Activated naive CD4-positive, alpha-beta T cell treated with anti-CD3 and anti-CD28 coated beads for 36 hours (primary cell): ENCODE measurements around the gene CROCC2. TPM values are rescaled to one million over a fixed set of nuclear protein-coding genes. Genes with fewer than 3 reads are reported as not detected.

ENCODE experiments used
- CTCF ChIA-PET: fragments of 350-600 bp; sonication (Branson Sonifier 250); formaldehyde crosslinking; loops from one replicate; lab custom pipeline; 2021; ENCODE audit warnings: antibody characterized with exemption; lab: Charles Lee
- DNase-seq: peaks from one replicate; pipeline ENCODE4 v3.0.0-alpha.2; 2020
- H3K27ac Mint-ChIP-seq: one replicate; pipeline ENCODE4 v1.8.0; 2021; ENCODE audit warnings: mild to moderate bottlenecking, mixed read lengths
- H3K27me3 Mint-ChIP-seq: one replicate; pipeline ENCODE4 v1.8.0; 2021; ENCODE audit warnings: low read depth, mixed read lengths
- H3K36me3 Mint-ChIP-seq: one replicate; pipeline ENCODE4 v1.8.0; 2021; ENCODE audit warnings: low read depth, mixed read lengths
- H3K4me1 Mint-ChIP-seq: one replicate; pipeline ENCODE4 v1.8.0; 2021; ENCODE audit warnings: low read depth, mixed read lengths
- H3K4me3 Mint-ChIP-seq: one replicate; pipeline ENCODE4 v1.8.0; 2021; ENCODE audit warnings: mild to moderate bottlenecking, moderate library complexity, mixed read lengths
- H3K9me3 Mint-ChIP-seq: one replicate; pipeline ENCODE4 v1.8.0; 2021; ENCODE audit warnings: mixed read lengths
- intact Hi-C: fragments of 100-400 bp; cut with micrococcal nuclease; formaldehyde crosslinking; loops from one replicate; pipeline ENCODE4 v1.15.1; 2023
- total RNA-seq, 2 experiments: library from RNA; stranded (reverse); gene quantifications; one replicate each; pipeline ENCODE4 v1.2.3, GENCODE V29; 2021

The CROCC2 gene
- total RNA-seq, 2 experiments from 2014 or later = not detected

DNA sequence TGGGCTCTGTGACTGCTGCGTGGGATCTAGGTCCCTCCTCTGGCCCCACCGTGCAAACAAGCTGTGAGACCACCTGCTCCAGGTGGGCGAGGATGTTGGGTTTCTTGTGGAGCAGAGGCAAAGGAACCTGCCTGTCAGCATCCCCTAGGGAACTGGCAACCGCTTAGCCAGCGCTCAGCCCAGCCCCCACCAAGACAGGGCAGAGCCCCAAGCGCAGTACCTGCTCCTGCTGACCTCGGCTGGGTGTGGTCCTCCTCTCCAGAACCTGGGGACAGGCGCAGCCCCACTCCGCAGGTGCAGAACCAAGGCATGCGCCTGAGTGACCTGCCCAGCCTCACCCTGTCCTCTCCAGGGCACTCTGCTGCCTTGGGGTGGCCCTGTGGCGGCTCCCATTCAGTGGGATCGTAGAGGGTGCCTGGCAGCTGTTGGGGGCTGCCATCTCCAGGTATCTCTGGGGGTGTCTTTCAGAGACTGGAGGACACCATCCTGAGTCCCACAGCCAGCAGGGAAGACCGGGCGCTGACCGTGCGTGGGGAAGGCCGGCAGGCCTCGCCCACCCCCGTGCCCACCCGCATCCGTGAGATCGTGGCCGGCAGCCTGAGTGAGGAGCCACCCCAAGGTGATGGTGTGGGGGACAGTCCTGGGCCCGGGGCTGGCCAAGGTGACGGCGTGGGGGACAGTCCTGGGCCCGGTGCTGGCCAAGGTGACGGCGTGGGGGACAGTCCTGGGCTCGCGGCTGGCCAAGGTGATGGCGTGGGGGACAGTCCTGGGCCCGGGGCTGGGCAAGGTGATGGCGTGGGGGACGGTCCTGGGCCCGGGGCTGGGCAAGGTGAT lies 12.3 kb downstream of the CROCC2 start:
- CTCF ChIA-PET = interaction anchor here (0.6 kb wide), 1 partner anchor 637 kb away, joined by 4 read pairs; no protein-coding TSS in a partner anchor
- peak; percentile 2 for DNase-seq
- intact Hi-C loops = loop anchor here (10.0 kb wide), 2 partner anchors 66 to 156 kb away; no protein-coding TSS in a partner anchor
- H3K4me3 Mint-ChIP-seq = no peak overlapping the region
- no peaks in the 10 kb centered on the region for H3K36me3 Mint-ChIP-seq
- no peak overlapping the region for H3K27ac Mint-ChIP-seq
- H3K4me1 Mint-ChIP-seq = no peaks in the 10 kb centered on the region
- H3K9me3 Mint-ChIP-seq = no peaks in the 10 kb centered on the region
- peaks cover 5% of the 10 kb centered on the region for H3K27me3 Mint-ChIP-seq

DNA sequence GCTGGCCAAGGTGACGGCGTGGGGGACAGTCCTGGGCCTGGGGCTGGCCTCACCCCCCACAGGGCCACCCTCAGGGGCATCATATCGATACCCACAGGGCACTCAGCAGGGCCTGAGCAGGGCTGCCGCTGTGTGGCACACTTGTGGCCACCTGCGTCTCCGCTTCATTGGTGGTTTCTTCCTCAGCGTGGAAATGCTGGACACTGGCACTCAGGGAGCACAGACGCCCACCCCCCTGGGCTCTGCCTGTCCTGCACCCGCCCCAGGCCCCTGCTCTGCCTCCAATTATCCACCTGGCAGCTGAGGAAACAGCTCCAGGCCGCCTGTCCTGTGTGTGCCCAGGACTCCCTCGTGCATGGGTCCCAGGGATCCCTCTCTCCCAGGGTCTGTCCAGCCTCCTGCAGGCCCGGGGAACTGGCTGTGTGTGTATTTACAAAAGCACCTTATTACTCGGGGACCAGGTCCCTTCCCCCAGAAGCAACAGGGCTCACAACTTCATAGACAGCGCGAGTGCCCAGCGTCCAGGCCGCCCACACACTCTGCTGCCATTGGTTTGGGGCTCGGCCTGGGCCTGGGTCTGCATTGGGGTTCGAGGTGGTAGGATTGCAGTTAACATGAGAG lies 13.1 kb downstream of the CROCC2 start:
- intact Hi-C loops = loop anchor here (10.0 kb wide), 2 partner anchors 66 to 156 kb away; no protein-coding TSS in a partner anchor
- Mint-ChIP-seq H3K9me3 (no peaks in the 10 kb centered on the region), H3K27ac (no peak overlapping the region), H3K36me3 (no peaks in the 10 kb centered on the region), H3K27me3 (peaks cover 5% of the 10 kb centered on the region), H3K4me1 (no peaks in the 10 kb centered on the region), H3K4me3 (no peak overlapping the region)
- DNase-seq = peak; percentile 2
- CTCF ChIA-PET = no interaction called here

DNA sequence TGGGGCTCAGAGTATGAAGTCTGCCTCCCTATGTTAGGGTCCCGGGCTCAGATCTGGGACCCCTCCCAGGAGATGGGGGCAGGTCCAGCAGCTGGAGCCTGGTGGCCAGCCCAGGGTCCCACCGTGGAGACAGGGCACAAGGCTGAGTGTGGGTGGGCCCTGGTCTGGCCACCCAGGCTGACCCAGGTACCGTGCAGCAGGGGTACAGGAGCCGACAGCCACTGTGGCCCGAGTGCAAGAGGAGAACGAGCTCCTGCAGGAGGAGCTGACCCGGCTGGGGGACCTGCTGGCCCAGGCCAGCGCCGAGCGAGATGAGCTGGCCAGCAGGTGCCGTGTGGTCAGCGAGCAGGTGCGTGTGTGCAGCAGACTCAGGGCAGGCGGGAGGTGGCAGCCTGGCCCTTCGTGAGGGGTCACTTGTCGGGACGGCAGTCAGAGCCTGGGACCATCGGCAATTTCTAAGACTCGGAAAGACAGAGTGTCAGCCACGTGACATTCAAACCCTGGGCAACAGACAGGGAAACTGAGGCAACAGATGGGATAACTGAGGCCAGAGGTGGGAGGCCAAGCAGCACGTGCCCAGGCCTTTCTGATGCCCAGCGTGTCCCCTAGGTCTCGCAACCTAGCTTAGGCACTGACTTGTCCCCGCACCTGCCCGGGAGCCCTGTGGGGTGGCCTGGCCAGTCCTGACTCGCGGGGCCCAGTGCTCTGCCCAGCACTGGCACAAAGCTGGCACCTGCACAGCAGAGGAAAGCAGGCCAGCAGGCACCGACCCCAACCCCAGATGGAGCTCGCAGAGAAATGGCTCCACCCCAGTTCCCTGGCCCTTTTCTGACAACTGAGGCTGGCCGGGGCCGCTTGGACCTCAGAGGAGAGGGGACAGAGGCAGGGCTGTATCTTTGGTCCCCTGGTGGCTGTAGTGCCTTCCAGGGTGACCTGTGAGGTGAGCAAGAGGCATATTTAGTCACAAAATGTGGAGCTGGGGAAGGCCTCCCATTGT lies 13.9 kb downstream of the CROCC2 start:
- H3K9me3 Mint-ChIP-seq = no peaks in the 10 kb centered on the region
- no peaks in the 10 kb centered on the region for H3K4me1 Mint-ChIP-seq
- no peak overlapping the region for H3K4me3 Mint-ChIP-seq
- CTCF ChIA-PET = no interaction called here
- no peaks in the 10 kb centered on the region for H3K36me3 Mint-ChIP-seq
- H3K27me3 Mint-ChIP-seq = peaks cover 5% of the 10 kb centered on the region
- intact Hi-C loops = loop anchor here (10.0 kb wide), 2 partner anchors 65 to 155 kb away; no protein-coding TSS in a partner anchor
- DNase-seq = peak; percentile 4
- no peak overlapping the region for H3K27ac Mint-ChIP-seq

DNA sequence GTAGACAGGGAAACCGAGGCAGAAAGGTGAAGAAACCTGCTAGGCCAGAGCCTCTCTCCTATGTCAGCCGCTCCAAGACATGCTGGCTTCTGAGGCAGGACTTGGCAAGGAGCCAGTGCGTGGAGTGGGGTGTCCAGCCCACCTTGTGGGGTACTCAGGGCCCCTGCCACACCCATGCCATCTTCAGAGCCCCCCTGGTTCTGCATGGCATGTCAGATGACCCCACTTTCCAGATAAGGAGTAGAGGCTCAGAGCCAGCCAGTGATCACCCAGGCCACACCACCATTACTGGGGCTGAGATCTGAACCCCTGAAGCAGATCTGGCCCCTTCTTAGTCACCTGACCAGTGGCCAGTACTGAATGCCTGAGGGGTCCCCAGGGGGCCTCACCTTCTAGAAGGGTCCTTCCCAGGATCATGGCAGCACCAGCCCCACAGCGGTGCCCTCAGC lies 14.7 kb downstream of the CROCC2 start:
- CTCF ChIA-PET = no interaction called here
- H3K4me3 Mint-ChIP-seq = no peak overlapping the region
- H3K27ac Mint-ChIP-seq = no peak overlapping the region
- H3K27me3 Mint-ChIP-seq = no peaks in the 10 kb centered on the region
- peak; percentile 3 for DNase-seq
- H3K4me1 Mint-ChIP-seq = no peaks in the 10 kb centered on the region
- no peaks in the 10 kb centered on the region for H3K9me3 Mint-ChIP-seq
- H3K36me3 Mint-ChIP-seq = no peaks in the 10 kb centered on the region
- intact Hi-C loops = no loop called here

DNA sequence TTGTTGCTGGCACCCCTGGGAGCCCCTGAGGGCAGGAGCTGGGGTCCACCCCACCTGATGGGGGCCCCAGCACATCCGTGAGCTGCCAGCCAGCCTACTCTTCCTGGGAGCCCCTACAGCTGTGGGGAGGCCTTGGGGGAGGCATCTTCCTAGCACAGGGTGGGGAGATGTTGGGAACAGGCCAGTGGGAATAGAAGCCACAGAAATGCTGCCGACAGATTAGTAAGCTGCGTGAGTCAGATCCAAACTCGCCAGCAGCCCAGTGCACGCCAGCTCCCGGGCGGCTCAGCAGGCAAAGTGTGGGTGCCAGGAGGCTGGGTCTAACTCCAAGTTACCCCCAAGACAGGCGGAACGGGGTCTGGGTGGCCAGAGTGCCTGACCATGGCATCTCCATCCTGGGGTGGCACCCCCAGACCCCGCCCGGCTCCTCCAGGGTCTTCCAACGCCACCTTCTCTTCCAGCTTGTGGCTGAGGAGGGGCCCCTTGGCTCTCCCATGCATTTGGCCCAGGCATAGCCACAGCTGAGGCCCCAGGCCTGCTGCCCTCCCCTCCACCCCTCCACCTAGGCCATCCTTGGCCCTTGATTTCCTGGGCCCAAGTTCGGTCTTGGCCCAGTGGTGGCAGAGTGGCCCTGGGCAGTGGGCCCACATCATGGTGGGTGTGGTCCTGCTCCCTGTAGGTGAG lies 15.3 kb downstream of the CROCC2 start:
- CTCF ChIA-PET = no interaction called here
- H3K9me3 Mint-ChIP-seq = no peaks in the 10 kb centered on the region
- peak; percentile 2 for DNase-seq
- H3K4me3 Mint-ChIP-seq = no peak overlapping the region
- no peaks in the 10 kb centered on the region for H3K27me3 Mint-ChIP-seq
- H3K36me3 Mint-ChIP-seq = no peaks in the 10 kb centered on the region
- H3K27ac Mint-ChIP-seq = no peak overlapping the region
- no peaks in the 10 kb centered on the region for H3K4me1 Mint-ChIP-seq
- intact Hi-C loops = no loop called here

DNA sequence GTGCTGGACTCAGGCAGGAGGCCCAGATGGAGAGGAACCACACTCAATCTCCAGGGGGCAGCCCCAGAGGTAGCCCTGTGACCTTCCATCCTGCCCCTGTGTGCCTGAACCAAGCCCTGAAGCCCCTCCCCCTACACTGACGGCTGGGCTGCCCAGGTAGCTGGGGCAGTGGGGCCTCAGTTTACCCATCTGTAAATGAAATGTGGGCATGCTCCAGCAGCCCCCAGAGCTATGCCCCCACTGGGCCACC lies 15.8 kb downstream of the CROCC2 start:
- H3K9me3 Mint-ChIP-seq = no peaks in the 10 kb centered on the region
- H3K4me1 Mint-ChIP-seq = no peaks in the 10 kb centered on the region
- no peaks in the 10 kb centered on the region for H3K27me3 Mint-ChIP-seq
- no peak for DNase-seq
- no peak overlapping the region for H3K4me3 Mint-ChIP-seq
- CTCF ChIA-PET = no interaction called here
- H3K36me3 Mint-ChIP-seq = no peaks in the 10 kb centered on the region
- intact Hi-C loops = no loop called here
- no peak overlapping the region for H3K27ac Mint-ChIP-seq

DNA sequence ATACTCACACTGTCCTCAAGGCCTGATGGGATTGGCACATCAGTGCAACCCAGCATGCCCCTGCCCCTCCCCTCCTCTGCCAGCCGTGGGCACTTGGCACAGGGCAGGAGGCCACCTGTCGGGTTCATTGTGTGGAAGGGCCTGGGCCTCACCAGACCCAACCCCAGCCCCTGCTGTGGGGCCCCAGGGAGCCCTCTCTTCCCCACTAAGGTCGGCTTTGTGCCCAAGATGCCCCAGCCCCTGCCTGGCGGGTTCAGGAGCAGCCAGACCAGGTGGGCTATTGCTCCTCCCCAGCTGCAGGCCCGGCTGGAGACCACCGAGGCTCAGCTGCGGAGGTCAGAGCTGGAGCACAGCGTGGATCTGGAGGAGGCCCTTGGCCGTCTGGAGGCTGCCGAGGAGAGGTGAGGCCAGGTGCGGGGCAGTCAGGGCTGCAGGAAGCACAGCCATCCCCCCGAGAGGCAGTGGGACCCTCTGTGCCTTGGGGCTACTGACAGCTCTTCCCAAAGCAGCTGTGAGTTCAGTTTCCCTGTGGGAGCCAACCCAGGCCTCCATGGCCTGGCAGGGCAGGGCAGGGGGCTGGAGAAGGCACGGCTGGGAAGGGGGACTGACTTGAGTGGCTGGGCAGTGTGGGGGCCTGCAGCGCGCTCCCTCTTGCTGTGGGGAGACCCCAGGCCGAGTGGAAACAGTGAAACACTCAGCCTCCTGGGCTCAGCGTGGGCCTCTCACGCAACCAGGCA lies 16.3 kb downstream of the CROCC2 start:
- no peaks in the 10 kb centered on the region for H3K4me1 Mint-ChIP-seq
- H3K4me3 Mint-ChIP-seq = no peak overlapping the region
- CTCF ChIA-PET = no interaction called here
- no peaks in the 10 kb centered on the region for H3K9me3 Mint-ChIP-seq
- no peak overlapping the region for H3K27ac Mint-ChIP-seq
- no peaks in the 10 kb centered on the region for H3K36me3 Mint-ChIP-seq
- DNase-seq = peak; percentile 4
- H3K27me3 Mint-ChIP-seq = no peaks in the 10 kb centered on the region
- intact Hi-C loops = no loop called here

DNA sequence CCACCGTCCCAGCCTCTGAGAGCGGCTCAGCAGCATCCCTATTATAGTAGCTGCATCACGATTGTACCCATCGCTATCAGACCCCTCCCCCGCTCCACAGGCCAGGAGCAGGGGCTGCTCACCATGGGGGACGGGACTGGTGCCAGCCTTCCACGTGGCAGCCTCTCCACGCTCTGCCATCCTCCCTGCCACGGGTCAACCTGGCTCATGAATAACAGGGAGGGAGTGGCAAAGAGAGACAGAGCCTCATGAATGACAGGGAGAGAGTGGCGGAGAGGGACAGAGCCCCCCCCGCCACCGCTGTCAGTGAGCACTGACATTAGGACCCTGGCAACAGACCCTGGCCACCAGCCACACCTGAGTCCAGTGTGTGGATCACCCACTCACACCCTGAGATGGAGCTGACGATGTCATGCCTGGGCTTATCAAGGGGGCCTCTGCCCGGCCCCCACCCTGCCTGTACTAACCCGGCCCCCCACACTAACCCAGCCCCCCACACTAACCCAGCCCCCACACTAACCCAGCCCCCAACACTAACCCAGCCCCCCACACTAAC lies 16.9 kb downstream of the CROCC2 start:
- intact Hi-C loops = no loop called here
- Mint-ChIP-seq H3K27me3 (no peaks in the 10 kb centered on the region), H3K27ac (no peak overlapping the region), H3K4me3 (no peak overlapping the region), H3K9me3 (no peaks in the 10 kb centered on the region), H3K4me1 (no peaks in the 10 kb centered on the region), H3K36me3 (no peaks in the 10 kb centered on the region)
- CTCF ChIA-PET = no interaction called here
- peak; percentile 2 for DNase-seq

DNA sequence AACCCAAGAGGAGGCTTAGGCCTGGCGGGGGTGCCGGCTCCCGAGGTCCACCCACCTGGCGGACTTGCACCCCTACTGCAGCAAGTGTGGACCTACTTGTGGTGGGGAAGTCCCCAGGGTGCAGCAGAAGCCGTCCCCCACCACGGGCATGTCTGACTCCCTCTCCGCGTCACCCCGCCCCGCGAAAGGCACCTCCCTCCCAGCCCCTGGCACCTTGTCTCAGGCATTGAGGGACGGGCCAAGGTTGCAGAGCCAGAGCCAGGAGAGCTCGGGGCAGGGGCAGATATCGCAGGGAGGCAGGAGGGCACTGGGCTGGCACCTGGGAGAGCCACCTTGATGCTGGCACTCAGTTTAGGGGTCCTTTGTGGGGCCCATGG lies 19.0 kb downstream of the CROCC2 start:
- intact Hi-C loops = no loop called here
- H3K9me3 Mint-ChIP-seq = no peaks in the 10 kb centered on the region
- H3K27me3 Mint-ChIP-seq = peaks cover 3% of the 10 kb centered on the region
- H3K36me3 Mint-ChIP-seq = no peaks in the 10 kb centered on the region
- CTCF ChIA-PET = no interaction called here
- H3K4me3 Mint-ChIP-seq = no peak overlapping the region
- DNase-seq = peak; percentile 2
- no peak overlapping the region for H3K27ac Mint-ChIP-seq
- H3K4me1 Mint-ChIP-seq = no peaks in the 10 kb centered on the region

DNA sequence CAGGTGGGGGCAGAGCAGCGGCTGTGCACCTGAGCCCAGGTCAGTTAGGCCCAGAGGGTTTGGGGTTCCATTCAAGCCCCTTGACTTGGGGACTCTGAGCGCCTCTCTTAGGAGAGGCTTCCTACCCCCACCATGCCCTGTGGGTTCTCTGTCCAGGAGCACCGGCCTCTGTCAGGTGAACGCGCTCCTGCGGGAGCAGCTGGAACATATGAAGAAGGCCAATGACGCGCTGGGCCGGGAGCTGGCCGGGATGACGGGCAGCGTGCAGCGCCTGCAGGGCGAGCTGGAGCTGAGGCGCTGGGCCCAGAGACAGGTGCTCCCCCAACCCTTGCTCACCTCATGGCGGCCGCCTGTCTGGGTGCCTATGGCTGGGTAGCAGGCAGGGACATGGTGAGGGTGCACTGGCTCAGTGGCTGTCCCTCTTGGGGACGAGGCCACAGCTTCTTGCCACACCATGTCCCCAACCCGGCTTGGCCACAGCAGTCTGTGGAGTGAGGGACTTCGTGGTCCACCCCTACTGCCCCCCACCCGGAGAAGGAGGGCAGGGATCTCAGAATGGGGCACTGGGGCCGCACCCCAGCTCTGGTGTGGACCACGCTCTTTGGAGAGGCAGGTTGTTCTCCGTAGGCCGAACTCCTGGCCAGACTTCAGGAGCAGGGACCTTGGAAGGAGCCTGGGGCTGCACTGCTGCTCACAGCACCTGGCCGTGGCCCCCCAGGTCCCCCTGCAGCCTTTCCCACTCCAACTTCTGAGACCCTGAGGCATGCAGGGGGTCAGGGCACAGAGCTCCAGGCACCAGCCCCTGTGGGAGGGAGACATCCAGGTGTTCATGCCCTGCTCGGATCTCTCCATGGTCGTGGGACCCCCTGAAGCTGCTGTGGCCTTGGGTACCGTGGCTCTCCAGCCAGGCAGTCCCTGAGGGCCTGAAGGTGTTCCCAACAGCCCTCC lies 19.7 kb downstream of the CROCC2 start:
- Mint-ChIP-seq H3K9me3 (no peaks in the 10 kb centered on the region), H3K36me3 (no peaks in the 10 kb centered on the region), H3K4me3 (no peak overlapping the region), H3K4me1 (no peaks in the 10 kb centered on the region), H3K27me3 (peaks cover 3% of the 10 kb centered on the region), H3K27ac (no peak overlapping the region)
- intact Hi-C loops = no loop called here
- CTCF ChIA-PET = no interaction called here
- DNase-seq = peak; percentile 2
